Dermis blood vessel endothelial cell (primary cell): Measurements from ENCODE around the gene RNF151. TPM values are rescaled to one million over a fixed set of nuclear protein-coding genes. Genes with fewer than 3 reads are reported as not detected.
"Not testable (repeated sequence)": the region's sequence is repeated elsewhere in the genome, so short reads cannot be mapped to it uniquely, and the experiment has no call there.

Experiments
- DNase-seq: peaks from one replicate; pipeline ENCODE4 v3.0.0; 2010
- total RNA-seq: library from RNA; depleted of rRNA; stranded (reverse); fragments of >200 nt; gene quantifications from 2 replicates; pipeline ENCODE4 v1.2.3, GENCODE V29; 2014

The RNF151 gene
- total RNA-seq, 1 donor from 2014 or later: not detected

DNA sequence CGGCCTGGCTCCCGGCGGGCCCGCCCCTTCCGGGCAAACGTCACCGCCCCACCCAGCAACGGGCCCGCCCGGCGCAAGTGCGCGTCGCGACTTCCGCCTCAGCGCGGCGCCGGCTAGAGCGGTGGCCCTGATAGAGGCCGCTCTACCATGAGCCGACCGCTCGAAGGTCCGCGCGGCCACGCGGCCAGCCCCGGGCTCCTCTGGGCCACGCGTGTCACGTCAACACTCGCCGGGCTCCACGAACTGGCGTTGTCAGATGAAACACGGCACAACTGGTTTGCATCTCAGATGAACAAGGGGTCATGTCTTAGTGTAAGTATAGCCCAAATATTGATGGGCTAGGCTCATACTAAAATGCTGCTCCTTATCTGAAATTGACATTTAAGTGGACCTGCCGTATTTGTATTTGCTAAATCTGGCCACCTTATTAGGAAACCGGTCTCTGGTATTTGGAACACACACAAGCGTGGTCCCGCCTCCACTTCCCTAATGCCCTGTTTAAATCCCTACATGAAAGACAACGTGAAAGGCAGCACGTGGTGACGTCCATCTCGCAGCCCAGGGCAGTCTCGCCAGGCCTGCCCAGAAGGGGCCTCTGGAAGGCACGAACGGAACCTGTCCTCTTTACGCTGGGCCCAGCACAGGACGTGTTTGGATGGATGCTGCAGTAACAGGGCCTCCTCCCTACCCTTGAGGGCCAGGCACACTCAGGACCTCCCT, 43.3 kb downstream of the RNF151 start, which contains the start of gene ZNF598:
TSS of gene ZNF598 (minus strand) at position 31 of the 720 bp plus-strand sequence.
- DNase-seq: peak; percentile 88

DNA sequence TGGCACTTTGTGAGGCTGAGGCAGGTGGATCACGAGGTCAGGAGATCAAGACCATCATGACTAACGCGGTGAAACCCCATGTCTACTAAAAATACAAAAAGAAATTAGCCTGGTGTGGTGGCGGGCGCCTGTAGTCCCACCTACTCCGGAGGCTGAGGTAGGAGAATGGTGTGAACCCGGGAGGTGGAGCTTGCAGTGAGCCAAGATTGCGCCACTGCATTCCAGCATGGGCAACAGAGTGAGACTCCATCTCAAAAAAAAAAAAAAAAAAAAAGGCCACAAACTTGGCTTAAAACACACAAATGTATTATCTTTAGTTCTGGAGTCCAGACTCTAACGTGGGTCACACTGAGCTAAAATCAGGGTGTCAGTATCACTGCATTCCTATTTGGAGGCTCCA, 45.1 kb downstream of the RNF151 start:
- DNase-seq: not testable (repeated sequence)

DNA sequence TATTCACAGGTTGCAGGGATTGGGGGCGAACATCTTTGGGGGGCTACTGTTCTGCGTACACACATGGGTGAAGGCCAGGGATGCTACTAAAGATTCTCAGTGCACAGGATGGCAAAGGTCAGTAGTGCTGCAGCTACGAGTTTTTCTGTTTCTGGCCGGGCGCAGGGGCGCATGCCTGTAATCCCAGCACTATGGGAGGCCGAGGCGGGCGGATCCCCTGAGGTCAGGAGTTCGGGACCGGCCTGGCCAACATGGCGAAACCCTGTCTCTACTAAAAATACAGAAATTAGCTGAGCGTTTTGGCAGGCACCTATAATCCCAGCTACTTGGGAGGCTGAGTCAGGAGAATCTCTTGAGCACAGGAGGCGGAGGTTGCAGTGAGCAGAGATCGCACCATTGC, 46.9 kb downstream of the RNF151 start:
- no peak for DNase-seq

DNA sequence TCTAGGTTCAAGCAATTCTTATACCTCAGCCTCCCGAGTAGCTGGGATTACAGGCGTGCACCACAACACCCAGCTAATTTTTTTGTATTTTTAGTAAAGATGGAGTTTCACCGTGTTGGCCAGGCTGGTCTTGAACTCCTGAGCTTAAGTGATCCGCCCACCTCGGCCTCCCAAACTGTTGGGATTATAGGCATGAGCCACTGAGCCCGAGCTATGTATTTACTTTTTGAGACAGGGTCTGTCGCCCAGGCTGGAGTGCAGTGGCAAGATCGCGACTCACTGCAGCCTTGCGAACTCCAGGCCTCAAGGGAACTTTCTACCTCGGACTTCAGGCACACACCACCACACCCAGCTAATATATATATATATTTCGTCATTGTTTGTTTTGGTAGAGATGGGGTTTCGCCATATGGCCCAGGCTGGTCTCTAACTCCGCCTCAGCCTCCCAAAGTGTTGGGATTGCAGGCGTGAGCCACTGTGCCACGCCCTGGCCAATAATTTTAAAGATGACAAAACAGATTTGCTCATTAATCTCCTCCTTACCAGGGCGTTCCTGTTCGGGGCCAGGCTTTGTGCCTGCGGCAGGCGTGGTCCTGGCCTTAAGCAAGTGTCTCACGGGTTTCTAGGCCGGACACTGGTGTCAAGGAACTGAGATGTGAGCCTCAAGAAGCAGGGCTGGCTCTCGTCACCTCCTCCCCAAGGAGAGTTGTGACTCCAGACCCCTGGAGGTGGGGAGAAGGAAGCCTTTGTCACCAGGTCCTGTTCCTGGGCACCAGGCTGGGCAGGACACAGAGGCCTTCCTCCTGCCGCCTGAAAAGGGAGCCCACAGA, 48.7 kb downstream of the RNF151 start:
- DNase-seq: no peak

DNA sequence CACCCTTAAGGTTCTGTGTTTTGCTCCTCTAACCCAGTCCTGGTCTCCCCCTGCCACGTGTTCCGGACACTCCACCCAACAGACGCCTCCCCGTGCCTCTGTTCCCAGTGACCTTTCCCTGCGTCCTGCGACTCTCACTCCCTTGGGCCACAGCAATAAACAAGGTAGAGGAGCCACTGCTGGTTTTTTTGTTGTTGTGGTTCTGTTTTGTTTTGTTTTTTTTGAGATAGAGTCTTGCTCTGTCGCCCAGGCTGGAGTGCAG, 49.2 kb downstream of the RNF151 start:
- no peak for DNase-seq

DNA sequence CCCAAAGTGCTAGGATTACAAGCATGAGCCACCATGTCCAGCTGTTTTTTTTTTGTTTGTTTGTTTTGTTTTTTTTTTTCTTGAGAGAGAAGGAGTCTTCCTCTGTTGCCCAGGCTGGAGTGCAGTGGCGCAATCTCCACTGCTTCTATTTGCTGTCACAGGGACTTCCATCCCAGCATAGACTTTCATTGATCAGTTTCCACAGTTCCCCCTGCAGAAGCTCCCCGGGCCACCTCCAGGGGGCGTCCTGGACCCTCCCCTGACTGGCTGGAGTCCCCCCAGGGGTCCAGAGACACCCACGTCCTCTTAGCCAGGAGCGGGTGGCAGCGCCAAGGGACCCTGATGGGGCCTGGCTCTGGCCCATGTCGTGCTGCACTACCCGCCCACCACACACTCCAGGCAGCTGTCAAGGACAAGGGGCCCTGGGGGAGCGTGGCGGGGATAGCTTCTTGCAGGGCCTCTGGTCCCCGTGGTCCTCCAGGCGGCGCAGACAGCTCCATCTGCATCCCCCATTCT, 49.8 kb downstream of the RNF151 start:
- peak; percentile 41 for DNase-seq

Other genes with a start within 250 kb of the RNF151 start
- gene NME3, start 195.3 kb upstream of the RNF151 start, total RNA-seq: 46.6 and 87.3 TPM in 2 replicates
- gene EME2, start 194.0 kb upstream of the RNF151 start, total RNA-seq: 9.7 and 16.5 TPM in 2 replicates
- gene MRPS34, start 193.7 kb upstream of the RNF151 start, total RNA-seq: 77.1 and 84.7 TPM in 2 replicates
- gene SPSB3, start 184.3 kb upstream of the RNF151 start, total RNA-seq: 57.6 and 82.2 TPM in 2 replicates
- gene NUBP2, start 183.9 kb upstream of the RNF151 start, total RNA-seq: 91.8 and 110 TPM in 2 replicates
- not detected in 2 replicates for gene IGFALS, start 173.2 kb upstream of the RNF151 start, total RNA-seq
- gene HAGH, start 140.0 kb upstream of the RNF151 start, total RNA-seq: 76.5 and 89.2 TPM in 2 replicates
- gene FAHD1, start 139.7 kb upstream of the RNF151 start, total RNA-seq: 79.7 and 82.4 TPM in 2 replicates
- not detected in 2 replicates for gene MEIOB, start 94.7 kb upstream of the RNF151 start, total RNA-seq
- not detected in 2 replicates for gene HS3ST6, start 48.4 kb upstream of the RNF151 start, total RNA-seq
- gene MSRB1, start 23.7 kb upstream of the RNF151 start, total RNA-seq: 6.6 and 8.1 TPM in 2 replicates
- gene RPL3L, start 12.2 kb upstream of the RNF151 start, total RNA-seq: not detected in 2 replicates
- 107 and 149 TPM in 2 replicates for gene NDUFB10, start 7.3 kb upstream of the RNF151 start, total RNA-seq
- 1,669 and 1,784 TPM in 2 replicates for gene RPS2, start 2.0 kb upstream of the RNF151 start, total RNA-seq
- 46.1 and 71.8 TPM in 2 replicates for gene TBL3, start 5.2 kb downstream of the RNF151 start, total RNA-seq
- 0.34 TPM in 1 of 2 replicates, not detected in the other for gene NOXO1, start 14.6 kb downstream of the RNF151 start, total RNA-seq
- 9.0 and 13.4 TPM in 2 replicates for gene GFER, start 17.3 kb downstream of the RNF151 start, total RNA-seq
- 1.6 and 2.4 TPM in 2 replicates for gene SYNGR3, start 23.1 kb downstream of the RNF151 start, total RNA-seq
- gene ZNF598, start 43.0 kb downstream of the RNF151 start, total RNA-seq: 19.1 and 28.2 TPM in 2 replicates
- gene NPW, start 52.9 kb downstream of the RNF151 start, total RNA-seq: 0.17 and 1.2 TPM in 2 replicates
- 33.5 and 79.6 TPM in 2 replicates for gene NHERF2, start 60.0 kb downstream of the RNF151 start, total RNA-seq
- 27.7 and 32.3 TPM in 2 replicates for gene NTHL1, start 81.0 kb downstream of the RNF151 start, total RNA-seq
- gene TSC2, start 81.1 kb downstream of the RNF151 start, total RNA-seq: 40.8 and 59.3 TPM in 2 replicates
- gene PKD1, start 169.0 kb downstream of the RNF151 start, total RNA-seq: 55.6 and 77.1 TPM in 2 replicates
- 0.34 and 0.84 TPM in 2 replicates for gene RAB26, start 181.8 kb downstream of the RNF151 start, total RNA-seq
- gene TRAF7, start 188.9 kb downstream of the RNF151 start, total RNA-seq: 110 and 171 TPM in 2 replicates
- gene CASKIN1, start 229.7 kb downstream of the RNF151 start, total RNA-seq: 0.05 and 0.17 TPM in 2 replicates
- gene MLST8, start 238.6 kb downstream of the RNF151 start, total RNA-seq: 16.0 and 25.6 TPM in 2 replicates
- gene BRICD5, start 244.0 kb downstream of the RNF151 start, total RNA-seq: 1.3 and 4.4 TPM in 2 replicates
- gene PGP, start 248.0 kb downstream of the RNF151 start, total RNA-seq: 18.4 and 20.2 TPM in 2 replicates